Activated naive CD8-positive, alpha-beta T cell treated with anti-CD3 and anti-CD28 coated beads, Interleukin-2, amount 50 U/mL, for 24 hours (primary cell): ENCODE measurements around the gene TAS2R31.
"Not testable (repeated sequence)": the region's sequence is repeated elsewhere in the genome, so short reads cannot be mapped to it uniquely, and the experiment has no call there.

Source experiments
- ATAC-seq: fragments of 150-1000 bp; cut with Tn5 transposase; one replicate; pipeline ENCODE4 v1.10.0; 2021
- DNase-seq: peaks from one replicate; pipeline ENCODE4 v3.0.0; 2021
- H3K27ac Mint-ChIP-seq: one replicate; pipeline ENCODE4 v1.8.0; 2021; ENCODE audit warnings: mild to moderate bottlenecking, mixed read lengths
- H3K27me3 Mint-ChIP-seq: one replicate; pipeline ENCODE4 v1.8.0; 2021; ENCODE audit warnings: mixed read lengths
- H3K36me3 Mint-ChIP-seq: one replicate; pipeline ENCODE4 v1.8.0; 2021; ENCODE audit warnings: low read depth, mixed read lengths
- H3K4me1 Mint-ChIP-seq: one replicate; pipeline ENCODE4 v1.8.0; 2021; ENCODE audit warnings: mixed read lengths
- H3K4me3 Mint-ChIP-seq: one replicate; pipeline ENCODE4 v1.8.0; 2021; ENCODE audit warnings: mild to moderate bottlenecking, moderate library complexity, mixed read lengths
- H3K9me3 Mint-ChIP-seq: one replicate; pipeline ENCODE4 v1.8.0; 2021; ENCODE audit warnings: mixed read lengths

Gene TAS2R31

GRCh38 chr12:11033959-11034358 is 2.8 kb upstream of the TAS2R31 start:
- not testable (repeated sequence) for DNase-seq, H3K27me3 Mint-ChIP-seq, H3K4me3 Mint-ChIP-seq, H3K27ac Mint-ChIP-seq, H3K9me3 Mint-ChIP-seq, H3K4me1 Mint-ChIP-seq
- H3K36me3 Mint-ChIP-seq = peaks cover 29% of the 10 kb centered on the region
- ATAC-seq = peak; percentile 63

GRCh38 chr12:11026118-11026517 is 5.1 kb downstream of the TAS2R31 start:
- Mint-ChIP-seq H3K27ac (no peak overlapping the region), H3K36me3 (peaks cover 37% of the 10 kb centered on the region), H3K9me3 (peaks cover 5% of the 10 kb centered on the region), H3K4me3 (no peak overlapping the region), H3K27me3 (no peaks in the 10 kb centered on the region), H3K4me1 (peaks cover 6% of the 10 kb centered on the region)
- ATAC-seq = no peak
- no peak for DNase-seq

GRCh38 chr12:11023387-11023786 is 7.8 kb downstream of the TAS2R31 start:
- DNase-seq (no peak), ATAC-seq (no peak)
- no peak overlapping the region for H3K27ac Mint-ChIP-seq
- H3K4me1 Mint-ChIP-seq = peaks cover 6% of the 10 kb centered on the region
- H3K36me3 Mint-ChIP-seq = peaks cover 34% of the 10 kb centered on the region
- H3K27me3 Mint-ChIP-seq = no peaks in the 10 kb centered on the region
- peaks cover 5% of the 10 kb centered on the region for H3K9me3 Mint-ChIP-seq
- H3K4me3 Mint-ChIP-seq = no peak overlapping the region

- Mint-ChIP-seq H3K4me1 (peaks cover 6% of the 10 kb centered on the region), H3K4me3 (no peak within 1 kb of the TSS), H3K27me3 (no peaks in the 10 kb centered on the region), H3K27ac (peak within 1 kb of the TSS; percentile 0), H3K9me3 (peaks cover 5% of the 10 kb centered on the region), H3K36me3 (peaks cover 32% of the 10 kb centered on the region)
- DNase-seq (no peak), ATAC-seq (no peak)
These were observed 8.7 kb downstream of the TAS2R31 start, which contains the start of gene TAS2R19 for GRCh38 chr12:11022520-11022919. TAS2R19 (minus strand) TSS chr12:11022620; CDS start chr12:11022571, 49 bp downstream.

GRCh38 chr12:11016937-11017336 is 14.3 kb downstream of the TAS2R31 start:
- Mint-ChIP-seq H3K4me3 (no peak overlapping the region), H3K27ac (no peak overlapping the region), H3K9me3 (no peaks in the 10 kb centered on the region), H3K4me1 (peaks cover 16% of the 10 kb centered on the region), H3K36me3 (peaks cover 24% of the 10 kb centered on the region), H3K27me3 (no peaks in the 10 kb centered on the region)
- no peak for ATAC-seq
- no peak for DNase-seq

GRCh38 chr12:11015775-11016430 is 15.3 kb downstream of the TAS2R31 start:
- Mint-ChIP-seq H3K36me3 (peaks cover 22% of the 10 kb centered on the region), H3K27ac (no peak overlapping the region), H3K4me3 (no peak overlapping the region), H3K4me1 (peaks cover 11% of the 10 kb centered on the region), H3K9me3 (no peaks in the 10 kb centered on the region), H3K27me3 (no peaks in the 10 kb centered on the region)
- no peak for DNase-seq
- ATAC-seq = no peak

GRCh38 chr12:11014234-11014633 is 17.0 kb downstream of the TAS2R31 start:
- Mint-ChIP-seq H3K27ac (peak overlapping the region; percentile 5), H3K36me3 (peaks cover 26% of the 10 kb centered on the region), H3K4me3 (no peak overlapping the region), H3K9me3 (no peaks in the 10 kb centered on the region), H3K4me1 (peaks cover 11% of the 10 kb centered on the region), H3K27me3 (no peaks in the 10 kb centered on the region)
- ATAC-seq = peak; percentile 36
- no peak for DNase-seq

GRCh38 chr12:11007608-11008007 is 23.6 kb downstream of the TAS2R31 start:
- no peak for ATAC-seq
- H3K27ac Mint-ChIP-seq = no peak overlapping the region
- no peak overlapping the region for H3K4me3 Mint-ChIP-seq
- H3K9me3 Mint-ChIP-seq = peaks cover 5% of the 10 kb centered on the region
- H3K36me3 Mint-ChIP-seq = peaks cover 10% of the 10 kb centered on the region
- no peaks in the 10 kb centered on the region for H3K27me3 Mint-ChIP-seq
- DNase-seq = no peak
- H3K4me1 Mint-ChIP-seq = no peaks in the 10 kb centered on the region

- no peaks in the 10 kb centered on the region for H3K27me3 Mint-ChIP-seq
- H3K27ac Mint-ChIP-seq = no peak within 1 kb of the TSS
- no peaks in the 10 kb centered on the region for H3K4me1 Mint-ChIP-seq
- peaks cover 22% of the 10 kb centered on the region for H3K36me3 Mint-ChIP-seq
- DNase-seq (no peak), ATAC-seq (no peak)
- H3K4me3 Mint-ChIP-seq = no peak within 1 kb of the TSS
- peaks cover 5% of the 10 kb centered on the region for H3K9me3 Mint-ChIP-seq
These were observed 33.0 kb downstream of the TAS2R31 start, which contains the start of gene TAS2R20 for GRCh38 chr12:10998204-10998603. TAS2R20 (minus strand) TSS chr12:10998304; CDS start chr12:10997875, 429 bp downstream.

GRCh38 chr12:10994307-10994706 is 36.9 kb downstream of the TAS2R31 start:
- Mint-ChIP-seq H3K36me3 (peaks cover 34% of the 10 kb centered on the region), H3K4me3 (no peak overlapping the region), H3K4me1 (peaks cover 2% of the 10 kb centered on the region), H3K9me3 (peaks cover 16% of the 10 kb centered on the region), H3K27me3 (no peaks in the 10 kb centered on the region), H3K27ac (no peak overlapping the region)
- no peak for DNase-seq
- no peak for ATAC-seq

GRCh38 chr12:10989107-10989506 is 42.1 kb downstream of the TAS2R31 start:
- no peaks in the 10 kb centered on the region for H3K27me3 Mint-ChIP-seq
- H3K27ac Mint-ChIP-seq = no peak overlapping the region
- H3K4me3 Mint-ChIP-seq = no peak overlapping the region
- H3K36me3 Mint-ChIP-seq = peaks cover 23% of the 10 kb centered on the region
- ATAC-seq (peak; percentile 57), DNase-seq (no peak)
- peaks cover 17% of the 10 kb centered on the region for H3K4me1 Mint-ChIP-seq
- H3K9me3 Mint-ChIP-seq = peaks cover 16% of the 10 kb centered on the region

GRCh38 chr12:10986812-10987211 is 44.4 kb downstream of the TAS2R31 start, which contains the start of gene TAS2R50:
TAS2R50 (minus strand) TSS chr12:10986912; CDS start chr12:10986860, 52 bp downstream.
- H3K4me1 Mint-ChIP-seq = peaks cover 36% of the 10 kb centered on the region

GRCh38 chr12:10982244-10982643 is 49.0 kb downstream of the TAS2R31 start:
- H3K36me3 Mint-ChIP-seq = peaks cover 2% of the 10 kb centered on the region

More at GRCh38 chr12:10986812-10987211, 44.4 kb downstream of the TAS2R31 start, which contains the start of gene TAS2R50:
- H3K27ac Mint-ChIP-seq = no peak within 1 kb of the TSS
- H3K27me3 Mint-ChIP-seq = no peaks in the 10 kb centered on the region
- peaks cover 19% of the 10 kb centered on the region for H3K36me3 Mint-ChIP-seq
- ATAC-seq = no peak
- peaks cover 16% of the 10 kb centered on the region for H3K9me3 Mint-ChIP-seq
- no peak within 1 kb of the TSS for H3K4me3 Mint-ChIP-seq
- no peak for DNase-seq

More at GRCh38 chr12:10982244-10982643, 49.0 kb downstream of the TAS2R31 start:
- Mint-ChIP-seq H3K27ac (no peak overlapping the region), H3K9me3 (no peaks in the 10 kb centered on the region), H3K4me3 (no peak overlapping the region), H3K4me1 (peaks cover 32% of the 10 kb centered on the region), H3K27me3 (no peaks in the 10 kb centered on the region)
- DNase-seq (no peak), ATAC-seq (peak; percentile 92)
